HG02759 (cell line): ENCODE results near the gene LMCD1.

Experiments used
- ATAC-seq: cut with Tn5 transposase; IDR thresholded peaks from one replicate; pipeline ENCODE4 v1.9.1; 2021; ENCODE audit warnings: mild to moderate bottlenecking, moderate library complexity; ENCODE audit not compliant: unreplicated experiment

The LMCD1 gene

GRCh38 chr3:8556473-8556869 lies 54.8 kb downstream of the LMCD1 start:
- ATAC-seq, result no peak

- ATAC-seq, result no peak
Observed at GRCh38 chr3:8557298-8557697, 55.7 kb downstream of the LMCD1 start.

GRCh38 chr3:8558645-8559044 lies 57.0 kb downstream of the LMCD1 start:
- no peak for ATAC-seq

GRCh38 chr3:8559351-8559750 lies 57.7 kb downstream of the LMCD1 start:
- no peak for ATAC-seq

- ATAC-seq, result no peak
Observed at GRCh38 chr3:8560366-8561007, 58.9 kb downstream of the LMCD1 start.

GRCh38 chr3:8561370-8561769 lies 59.7 kb downstream of the LMCD1 start:
- ATAC-seq, result no peak

- no peak for ATAC-seq
Observed at GRCh38 chr3:8562081-8562595, 60.5 kb downstream of the LMCD1 start.

- ATAC-seq, result no peak
Observed at GRCh38 chr3:8563146-8563545, 61.5 kb downstream of the LMCD1 start.

- ATAC-seq, result no peak
Observed at GRCh38 chr3:8563597-8563996, 62.0 kb downstream of the LMCD1 start.

GRCh38 chr3:8565376-8565775 lies 63.8 kb downstream of the LMCD1 start:
- no peak for ATAC-seq

GRCh38 chr3:8567784-8568575 lies 66.4 kb downstream of the LMCD1 start:
- ATAC-seq, result no peak

- no peak for ATAC-seq
Observed at GRCh38 chr3:8571256-8571655, 69.6 kb downstream of the LMCD1 start.

GRCh38 chr3:8573342-8573926 lies 71.8 kb downstream of the LMCD1 start:
- ATAC-seq, result no peak

GRCh38 chr3:8574040-8574669 lies 72.5 kb downstream of the LMCD1 start:
- ATAC-seq, result no peak

- no peak for ATAC-seq
Observed at GRCh38 chr3:8574670-8575322, 73.2 kb downstream of the LMCD1 start.

- no peak for ATAC-seq
Observed at GRCh38 chr3:8575364-8576104, 73.9 kb downstream of the LMCD1 start.

- ATAC-seq, result no peak
Observed at GRCh38 chr3:8576436-8576835, 74.8 kb downstream of the LMCD1 start.

GRCh38 chr3:8576841-8577571 lies 75.4 kb downstream of the LMCD1 start:
- no peak for ATAC-seq

GRCh38 chr3:8578282-8578681 lies 76.7 kb downstream of the LMCD1 start:
- peak; percentile 24 for ATAC-seq

GRCh38 chr3:8579096-8579495 lies 77.5 kb downstream of the LMCD1 start:
- peak; percentile 98 for ATAC-seq
